Hypothalamus (tissue), 51 donors: ENCODE results near the gene SCYL3.
"Not testable (repeated sequence)": the region's sequence is repeated elsewhere in the genome, so short reads cannot be mapped to it uniquely, and the experiment has no call there.

Experiments used
- DNase-seq, 51 donors: peaks; one replicate each; lab custom pipeline; 2025; lab: John Stamatoyannopoulos, UW

SCYL3 gene

DNA sequence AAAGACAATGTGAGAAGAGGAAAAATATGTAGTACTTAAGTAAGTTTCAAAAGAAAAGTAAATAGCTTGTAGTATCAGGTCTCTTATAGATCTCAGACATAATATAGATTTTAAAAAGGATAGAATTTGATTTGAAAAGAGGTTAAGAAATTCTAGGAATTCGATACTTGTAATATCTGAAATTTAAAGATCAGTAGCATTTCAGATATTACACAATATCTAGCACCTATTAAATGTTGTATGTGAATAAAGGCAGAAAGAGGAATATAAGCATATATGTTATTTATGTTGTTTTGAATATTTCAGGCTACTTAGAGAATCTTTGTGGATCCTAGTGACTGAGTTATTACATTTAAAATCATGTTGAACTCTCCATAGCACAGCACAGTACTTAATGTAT lies 64.0 kb downstream of the SCYL3 start:
- DNase-seq: no peak

DNA sequence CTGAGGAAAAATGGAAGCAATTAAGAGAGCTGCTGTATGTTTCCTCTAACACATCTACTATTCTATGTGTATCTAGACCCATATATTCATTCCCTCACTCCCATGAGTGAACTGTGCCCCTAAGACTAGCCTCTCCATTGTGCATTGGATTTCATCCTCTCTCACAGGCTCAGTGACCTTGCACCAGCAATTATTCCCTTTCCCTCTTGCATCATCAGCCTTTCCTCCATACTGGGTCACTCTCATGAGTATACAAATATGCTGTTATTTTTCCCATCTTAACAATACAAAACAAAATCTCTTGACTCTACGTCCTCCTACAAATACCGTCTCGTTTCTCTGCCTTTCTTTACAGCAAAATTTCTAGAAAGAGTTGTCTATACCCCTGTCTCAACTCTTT lies 69.5 kb downstream of the SCYL3 start:
- no peak for DNase-seq

DNA sequence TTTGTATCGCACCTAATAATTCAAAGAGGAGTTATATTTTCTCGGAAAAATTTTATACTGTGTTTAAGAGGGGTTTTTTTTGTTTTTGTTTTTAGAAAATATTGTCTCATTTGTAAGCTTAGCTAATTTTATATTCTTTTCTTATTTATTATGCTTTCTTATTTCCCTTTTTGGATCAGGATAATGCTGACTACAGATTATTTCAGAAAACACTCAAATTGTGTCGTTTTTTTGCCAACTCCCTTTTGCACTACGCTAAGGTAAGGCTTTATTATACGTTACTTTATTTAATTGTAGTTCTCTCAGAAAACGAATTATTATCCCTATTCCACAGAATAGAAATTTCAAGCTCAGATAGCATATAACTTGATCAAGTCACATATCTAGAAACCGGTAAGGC lies 72.2 kb downstream of the SCYL3 start:
- no peak for DNase-seq

GRCh38 chr1:169816617-169817016 lies 77.1 kb downstream of the SCYL3 start:
- DNase-seq: no peak

DNA sequence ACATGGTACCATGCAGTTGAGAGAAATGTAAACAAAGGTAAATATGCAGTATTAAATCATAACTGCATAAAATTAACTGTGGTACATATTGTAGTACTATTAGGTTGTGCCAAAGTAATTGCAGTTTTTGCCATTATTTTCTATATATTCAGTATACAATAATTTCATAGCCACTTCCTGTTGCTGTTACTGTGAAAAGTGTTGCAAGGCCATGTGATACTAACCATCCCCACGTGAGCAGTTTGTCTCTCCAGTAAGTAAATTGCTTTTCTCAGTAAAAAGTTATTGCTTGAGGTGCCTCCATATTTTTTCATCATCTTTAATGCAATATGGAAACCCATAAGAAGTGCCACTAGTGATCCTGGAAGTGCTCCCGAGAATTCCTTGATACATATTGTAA lies 79.4 kb downstream of the SCYL3 start:
- no peak for DNase-seq

DNA sequence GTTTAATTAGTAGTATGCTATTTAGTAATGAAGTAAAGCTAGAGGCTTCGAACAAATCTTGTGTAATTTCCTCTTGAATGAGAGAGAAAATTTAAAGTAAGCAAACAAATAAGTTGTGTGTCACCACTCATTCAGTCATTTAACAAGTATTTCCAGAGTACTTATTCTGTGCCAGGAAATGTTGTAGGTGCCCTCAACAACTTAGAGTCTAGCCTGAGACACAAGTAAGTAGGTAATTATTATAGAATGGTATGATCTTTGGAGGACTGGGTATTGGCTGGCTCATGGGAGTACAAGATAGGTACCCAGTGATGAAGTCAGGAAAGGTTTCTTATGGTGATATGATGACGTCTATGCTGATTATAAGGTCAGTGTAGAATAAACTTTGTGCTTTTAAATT lies 81.6 kb downstream of the SCYL3 start:
- no peak for DNase-seq

GRCh38 chr1:169811418-169812035 lies 82.2 kb downstream of the SCYL3 start:
- not testable (repeated sequence) for DNase-seq

DNA sequence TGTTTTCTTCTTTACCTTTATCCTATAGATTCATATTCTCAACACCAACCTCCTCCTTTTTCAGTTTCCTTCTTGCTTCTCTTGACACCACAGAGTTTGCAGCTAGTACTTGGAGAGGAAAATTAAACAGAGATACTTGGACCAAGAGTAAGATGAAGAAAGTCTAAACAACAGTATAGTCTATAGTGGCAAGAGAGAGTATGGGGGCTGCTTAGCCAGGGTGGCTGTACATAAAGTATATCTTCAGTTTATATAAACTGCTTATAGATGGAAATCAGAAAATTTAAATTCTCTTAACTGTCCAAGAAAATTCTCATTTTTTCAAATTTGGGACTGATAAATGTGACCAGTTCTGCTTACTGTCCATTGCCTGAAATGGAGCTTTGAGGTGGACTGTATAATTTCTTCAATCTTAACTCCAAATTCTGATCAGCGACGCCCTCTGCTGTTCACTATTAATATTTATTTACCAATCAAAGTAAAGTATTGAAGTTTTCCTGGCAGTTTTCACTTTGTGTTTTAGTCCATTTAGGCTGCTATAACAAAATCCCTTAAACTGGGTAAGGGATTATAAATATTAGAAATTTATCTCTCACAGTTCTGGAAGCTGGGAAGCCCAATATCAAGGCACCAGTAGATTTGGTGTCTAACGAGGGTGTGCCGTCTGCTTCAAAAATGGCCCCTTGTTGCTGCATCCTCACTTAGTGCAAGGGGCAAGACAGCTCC lies 84.2 kb downstream of the SCYL3 start:
- peak in 2 of 51 donors; percentile 4 to 19 for DNase-seq

DNA sequence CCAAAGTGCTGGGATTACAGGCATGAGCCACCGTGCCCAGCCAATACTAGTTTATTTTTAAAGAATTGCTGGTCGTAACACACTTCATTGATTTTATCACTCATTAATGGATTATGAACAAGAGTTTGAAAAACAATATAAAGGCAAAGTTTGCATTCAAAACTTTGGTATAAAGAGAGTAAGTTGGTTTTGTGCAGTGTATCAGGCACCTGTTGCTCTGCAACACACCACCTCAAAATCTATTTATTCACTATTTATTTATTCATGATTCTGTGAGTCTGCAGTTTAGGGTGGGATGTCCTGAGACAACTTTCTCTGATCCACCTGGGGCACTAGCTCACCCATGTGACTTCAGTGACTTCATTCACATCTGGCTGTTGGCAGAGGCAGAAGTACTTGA lies 88.8 kb downstream of the SCYL3 start:
- no peak for DNase-seq

DNA sequence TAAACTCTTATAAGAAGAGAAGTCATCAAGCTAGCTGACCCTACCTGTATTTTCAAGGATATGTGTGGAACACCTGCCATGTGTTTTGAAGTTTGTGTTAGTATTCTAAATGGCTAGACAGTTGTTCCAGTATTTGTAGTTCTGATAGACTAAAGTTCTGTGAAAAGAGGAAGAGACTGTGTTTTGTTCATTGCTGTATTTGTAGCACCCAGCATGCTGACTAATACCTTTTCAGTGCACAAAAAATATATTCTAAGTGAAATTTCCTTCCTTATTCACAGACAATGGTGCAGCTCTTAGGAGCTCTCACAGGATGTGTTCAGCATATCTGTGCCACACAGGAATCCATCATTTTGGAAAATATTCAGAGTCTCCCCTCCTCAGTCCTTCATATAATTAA lies 90.8 kb downstream of the SCYL3 start:
- no peak for DNase-seq
